ENCODE measurements around the gene GAL3ST1. TPM values are rescaled to one million over a fixed set of nuclear protein-coding genes. Genes with fewer than 3 reads are reported as not detected.

Gene GAL3ST1
- total and polyA plus RNA-seq, 2 donors (not counting 1 experiment from before 2014, with no cell fraction given), result 0.06 to 0.17 TPM

DNA sequence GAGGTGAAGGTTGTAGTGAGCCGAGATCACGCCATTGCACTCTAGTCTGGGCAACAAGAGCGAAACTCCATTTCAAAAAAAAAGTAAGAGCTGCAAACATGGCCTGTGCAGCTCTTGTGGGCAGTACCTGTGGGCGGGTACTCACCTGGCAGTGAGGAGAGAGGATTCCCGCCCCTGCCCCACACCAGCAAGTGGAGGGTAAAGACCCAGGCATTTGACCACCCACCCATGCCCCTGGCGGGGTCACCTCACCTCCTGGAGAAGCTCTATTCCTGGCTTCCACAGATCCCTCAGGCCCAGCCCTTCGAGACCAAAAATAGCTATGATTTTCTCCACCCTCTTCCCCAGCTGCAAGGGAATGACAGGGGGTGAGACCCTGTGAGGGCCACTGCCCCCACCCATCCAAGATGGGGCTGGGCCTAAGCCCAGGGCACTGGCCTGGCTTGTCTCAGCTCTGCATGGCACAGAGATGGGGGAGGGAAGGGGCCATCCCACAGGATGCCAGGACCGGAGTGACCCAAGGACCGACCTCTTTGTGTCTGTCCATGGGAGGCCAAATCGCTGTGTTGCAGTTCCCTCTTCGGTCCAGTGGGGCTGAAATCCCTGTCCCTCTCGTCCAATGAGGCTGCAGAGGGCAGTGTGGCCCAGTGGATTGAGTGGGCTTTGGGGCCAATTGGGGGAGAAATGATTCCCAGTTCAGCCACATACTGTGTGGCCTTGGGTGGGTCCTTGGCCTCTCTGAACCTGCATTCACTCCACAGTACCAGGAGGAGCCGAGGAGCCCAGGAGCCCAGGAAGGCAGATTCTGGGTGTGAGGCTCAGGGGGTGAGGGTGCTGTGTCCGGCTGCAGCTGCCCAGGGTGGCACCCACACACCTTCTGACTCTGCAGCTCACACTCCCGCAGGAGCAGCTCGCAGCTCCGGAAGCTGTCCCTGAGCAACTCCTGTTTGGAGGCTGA is 42.5 kb downstream of the GAL3ST1 start:
- TF ChIP-seq EZH2 (IDR thresholded peaks at IDR 0.05; ENCODE audit: low read length, missing control alignments), result no peak
- TF ChIP-seq, protein P1, sequence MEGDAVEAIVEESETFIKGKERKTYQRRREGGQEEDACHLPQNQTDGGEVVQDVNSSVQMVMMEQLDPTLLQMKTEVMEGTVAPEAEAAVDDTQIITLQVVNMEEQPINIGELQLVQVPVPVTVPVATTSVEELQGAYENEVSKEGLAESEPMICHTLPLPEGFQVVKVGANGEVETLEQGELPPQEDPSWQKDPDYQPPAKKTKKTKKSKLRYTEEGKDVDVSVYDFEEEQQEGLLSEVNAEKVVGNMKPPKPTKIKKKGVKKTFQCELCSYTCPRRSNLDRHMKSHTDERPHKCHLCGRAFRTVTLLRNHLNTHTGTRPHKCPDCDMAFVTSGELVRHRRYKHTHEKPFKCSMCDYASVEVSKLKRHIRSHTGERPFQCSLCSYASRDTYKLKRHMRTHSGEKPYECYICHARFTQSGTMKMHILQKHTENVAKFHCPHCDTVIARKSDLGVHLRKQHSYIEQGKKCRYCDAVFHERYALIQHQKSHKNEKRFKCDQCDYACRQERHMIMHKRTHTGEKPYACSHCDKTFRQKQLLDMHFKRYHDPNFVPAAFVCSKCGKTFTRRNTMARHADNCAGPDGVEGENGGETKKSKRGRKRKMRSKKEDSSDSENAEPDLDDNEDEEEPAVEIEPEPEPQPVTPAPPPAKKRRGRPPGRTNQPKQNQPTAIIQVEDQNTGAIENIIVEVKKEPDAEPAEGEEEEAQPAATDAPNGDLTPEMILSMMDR (conservative IDR thresholded peaks at IDR 0.05 in 1 of 2, IDR thresholded peaks at IDR 0.05 in 1 of 2; ENCODE audit: low read depth in 1 of 2, low read length in 2 of 2), result no peak
- H3K27me3 ChIP-seq (ENCODE audit: control insufficient read depth, insufficient read depth, low read length), result no peaks in the 10 kb centered on the region
- no peak overlapping the region for H3K9ac ChIP-seq (ENCODE audit: insufficient read depth, low read length)
- no peaks in the 10 kb centered on the region for H3K9me3 ChIP-seq (ENCODE audit: control insufficient read depth, insufficient read depth, low read depth, low read length)
- H2AFZ ChIP-seq (ENCODE audit: low read length), result no peak overlapping the region
- no peak for DNase-seq (ENCODE audit: low read depth in 2 of 2)
- H3K79me2 ChIP-seq (ENCODE audit: control insufficient read depth, insufficient read depth, low read length), result no peaks in the 10 kb centered on the region
- no peaks in the 10 kb centered on the region for H3K4me1 ChIP-seq (ENCODE audit: control insufficient read depth, extremely low read depth, insufficient read depth, low read length)
- no peak overlapping the region for H3K27ac ChIP-seq (ENCODE audit: insufficient read depth, low read length)
- no peak overlapping the region for H3K4me2 ChIP-seq (ENCODE audit: extremely low read depth, insufficient read depth, low read length)
- no peaks in the 10 kb centered on the region for H3K36me3 ChIP-seq (ENCODE audit: control insufficient read depth, insufficient read depth, low read length)
- no peaks in the 10 kb centered on the region for H4K20me1 ChIP-seq (ENCODE audit: control insufficient read depth, extremely low read depth, insufficient read depth, low read length)
- no peak overlapping the region for H3K4me3 ChIP-seq (replicated peaks in 1 of 4; ENCODE audit: control extremely low read depth in 1 of 4, insufficient read depth in 1 of 4, low read depth in 3 of 4, low read length in 4 of 4)

DNA sequence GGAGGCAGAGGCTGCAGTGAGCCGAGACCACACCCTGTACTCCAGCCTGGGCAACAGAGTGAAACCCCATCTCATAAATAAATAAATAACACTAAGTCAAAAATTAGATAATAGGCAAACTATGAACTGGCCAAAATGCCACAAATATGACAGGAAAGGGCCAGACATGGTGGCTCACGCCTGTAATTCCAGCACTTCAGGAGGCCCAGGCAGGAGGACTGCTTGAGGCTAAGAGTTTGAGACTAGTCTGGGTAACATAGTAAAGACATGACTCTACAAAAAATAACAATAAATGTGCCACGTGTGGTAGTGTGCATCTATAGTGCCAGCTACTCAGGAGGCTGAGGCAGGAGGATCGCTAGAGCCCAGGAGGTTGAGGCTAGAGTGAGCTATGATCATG is 47.8 kb downstream of the GAL3ST1 start:
- no peaks in the 10 kb centered on the region for H3K36me3 ChIP-seq (ENCODE audit: control insufficient read depth, insufficient read depth, low read length)
- no peaks in the 10 kb centered on the region for H3K4me1 ChIP-seq (ENCODE audit: control insufficient read depth, extremely low read depth, insufficient read depth, low read length)

More for the DNA sequence above, 47.8 kb downstream of the GAL3ST1 start:
- Histone ChIP-seq H3K9me3 (ENCODE audit: control insufficient read depth, insufficient read depth, low read depth, low read length) (no peaks in the 10 kb centered on the region), H3K4me3 (replicated peaks in 1 of 4; ENCODE audit: control extremely low read depth in 1 of 4, insufficient read depth in 1 of 4, low read depth in 3 of 4, low read length in 4 of 4) (no peak overlapping the region), H4K20me1 (ENCODE audit: control insufficient read depth, extremely low read depth, insufficient read depth, low read length) (no peaks in the 10 kb centered on the region), H3K4me2 (ENCODE audit: extremely low read depth, insufficient read depth, low read length) (no peak overlapping the region), H3K27me3 (ENCODE audit: control insufficient read depth, insufficient read depth, low read length) (peaks cover 2% of the 10 kb centered on the region), H2AFZ (ENCODE audit: low read length) (no peak overlapping the region), H3K27ac (ENCODE audit: insufficient read depth, low read length) (no peak overlapping the region), H3K79me2 (ENCODE audit: control insufficient read depth, insufficient read depth, low read length) (no peaks in the 10 kb centered on the region), H3K9ac (ENCODE audit: insufficient read depth, low read length) (no peak overlapping the region)
- TF ChIP-seq EZH2 (IDR thresholded peaks at IDR 0.05; ENCODE audit: low read length, missing control alignments), result no peak
- TF ChIP-seq, protein P1 (conservative IDR thresholded peaks at IDR 0.05 in 1 of 2, IDR thresholded peaks at IDR 0.05 in 1 of 2; ENCODE audit: low read depth in 1 of 2, low read length in 2 of 2), result no peak
- no peak for DNase-seq (ENCODE audit: low read depth in 2 of 2)
